Measurements from ENCODE around the gene BPIFB3. TPM values are rescaled to one million over a fixed set of nuclear protein-coding genes. Genes with fewer than 3 reads are reported as not detected.
"Not testable (repeated sequence)": the region's sequence is repeated elsewhere in the genome, so short reads cannot be mapped to it uniquely, and the experiment has no call there.

The BPIFB3 gene
- total RNA-seq, 1 experiment from 2014 or later: not detected

DNA sequence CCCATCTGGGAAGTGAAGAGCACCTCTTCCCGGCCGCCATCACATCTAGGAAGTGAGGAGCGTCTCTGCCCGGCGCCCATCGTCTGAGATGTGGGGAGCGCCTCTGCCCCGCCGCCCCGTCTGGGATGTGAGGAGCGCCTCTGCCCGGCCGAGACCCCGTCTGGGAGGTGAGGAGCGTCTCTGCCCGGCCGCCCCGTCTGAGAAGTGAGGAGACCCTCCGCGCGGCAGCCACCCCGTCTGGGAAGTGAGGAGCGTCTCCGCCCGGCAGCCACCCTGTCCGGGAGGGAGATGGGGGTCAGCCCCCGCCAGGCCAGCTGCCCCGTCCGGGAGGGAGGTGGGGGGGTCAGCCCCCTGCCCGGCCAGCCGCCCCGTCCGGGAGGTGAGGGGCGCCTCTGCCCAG, 61.8 kb downstream of the BPIFB3 start:
- DNase-seq (ENCODE audit: low spot score): not testable (repeated sequence)

DNA sequence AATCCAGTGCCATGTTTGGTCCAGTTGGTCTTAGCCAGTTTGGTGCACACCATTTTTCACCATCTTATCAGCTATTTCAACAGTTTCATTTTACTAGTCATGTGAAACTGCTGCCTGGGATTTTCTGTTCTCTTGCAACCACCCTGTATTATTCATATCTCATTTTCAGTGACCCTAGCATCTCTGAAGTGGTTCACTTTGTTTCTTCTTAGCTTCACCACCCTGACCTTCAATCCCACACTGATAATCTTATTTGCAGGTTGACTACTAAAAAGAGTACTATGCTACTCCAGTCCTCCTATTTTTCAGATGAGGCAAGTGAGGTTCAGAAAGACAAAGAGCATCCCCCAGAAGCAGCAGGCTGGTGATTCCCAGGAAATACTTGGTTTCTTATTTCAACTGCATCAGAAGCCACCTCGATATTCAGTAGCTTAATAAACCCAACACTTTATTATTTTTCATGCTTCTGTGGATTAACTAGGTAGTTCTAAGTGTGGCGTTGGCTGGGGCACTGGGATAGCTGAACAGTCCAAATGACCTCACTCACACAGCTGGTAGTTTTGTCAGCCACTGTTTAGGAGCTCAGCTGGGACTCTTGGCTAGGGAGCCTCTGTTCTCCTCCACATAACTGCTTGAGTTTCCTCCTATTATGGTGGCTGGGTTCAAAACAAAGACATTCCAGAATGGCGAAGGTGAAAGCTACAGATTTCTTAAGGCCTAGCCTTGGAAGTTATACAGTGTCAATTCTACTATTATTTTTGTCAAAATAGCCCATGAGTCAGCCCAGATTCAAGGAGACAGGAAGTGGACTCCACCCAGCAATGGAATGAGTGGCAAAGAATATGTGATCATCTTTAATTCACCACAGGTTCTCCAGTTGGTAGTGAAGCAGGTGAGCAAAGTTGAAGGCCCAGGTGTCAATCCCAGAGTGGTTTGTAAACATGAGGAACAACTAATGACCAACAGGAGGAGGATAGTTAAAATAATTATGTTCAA, 66.3 kb downstream of the BPIFB3 start:
- peak; percentile 75 for DNase-seq (ENCODE audit: low spot score)

DNA sequence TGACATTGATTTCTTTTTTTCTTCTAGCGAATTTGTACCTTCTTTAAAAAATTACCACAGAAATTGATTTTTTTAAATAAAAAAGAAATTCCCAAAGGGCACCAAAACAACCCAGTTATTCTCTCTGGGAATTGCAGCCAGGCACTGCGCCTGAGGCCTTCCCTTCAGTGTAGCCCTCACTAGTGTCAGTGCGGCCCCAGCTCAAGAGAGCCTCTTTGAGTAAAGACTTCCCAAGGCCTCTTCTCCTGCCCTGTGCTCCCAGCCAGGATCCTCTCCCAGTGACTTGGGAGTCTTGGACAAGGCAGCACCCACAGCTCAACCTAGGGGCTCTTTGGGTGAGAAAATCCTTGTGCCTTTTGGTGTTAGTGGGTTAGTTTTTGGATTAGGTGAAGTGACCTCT, 67.2 kb downstream of the BPIFB3 start:
- DNase-seq (ENCODE audit: low spot score): no peak

DNA sequence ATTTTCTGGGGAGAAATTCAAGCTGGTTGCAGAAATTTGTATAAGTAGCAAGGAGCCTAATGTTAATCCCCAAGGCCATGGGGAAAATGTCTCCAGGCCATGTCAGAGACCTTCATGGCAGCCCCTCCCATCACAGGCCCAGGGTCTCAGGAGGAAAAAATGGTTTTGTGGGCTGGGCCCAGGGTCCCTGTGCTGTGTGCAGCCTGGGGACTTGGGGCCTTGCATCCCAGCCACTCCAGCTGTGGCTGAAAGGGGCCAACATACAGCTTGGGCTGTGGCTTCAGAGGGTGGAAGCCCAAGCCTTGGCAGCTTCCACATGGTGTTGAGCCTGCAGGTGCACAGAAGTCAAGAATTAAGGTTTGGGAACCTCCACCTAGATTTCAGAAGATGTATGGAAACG, 68.6 kb downstream of the BPIFB3 start:
- not testable (repeated sequence) for DNase-seq (ENCODE audit: low spot score)

Other genes starting within 250 kb of the BPIFB3 start
- 227 and 239 TPM in 2 replicates for gene MAPRE1, start 233.9 kb upstream of the BPIFB3 start, total RNA-seq (2014; rRNA removed; shearing (Covaris generic))
- gene EFCAB8, start 195.0 kb upstream of the BPIFB3 start, total RNA-seq (2014; rRNA removed; shearing (Covaris generic)): not detected in 2 replicates
- gene SUN5, start 49.5 kb upstream of the BPIFB3 start, total RNA-seq (2014; rRNA removed; shearing (Covaris generic)): not detected in 2 replicates
- gene BPIFB2, start 46.2 kb upstream of the BPIFB3 start, total RNA-seq (2014; rRNA removed; shearing (Covaris generic)): not detected in 2 replicates
- not detected in 2 replicates for gene BPIFB6, start 22.3 kb upstream of the BPIFB3 start, total RNA-seq (2014; rRNA removed; shearing (Covaris generic))
- not detected in 2 replicates for gene BPIFB4, start 25.7 kb downstream of the BPIFB3 start, total RNA-seq (2014; rRNA removed; shearing (Covaris generic))
- not detected in 2 replicates for gene BPIFA2, start 114.3 kb downstream of the BPIFB3 start, total RNA-seq (2014; rRNA removed; shearing (Covaris generic))
- not detected in 2 replicates for gene BPIFA3, start 163.4 kb downstream of the BPIFB3 start, total RNA-seq (2014; rRNA removed; shearing (Covaris generic))
- gene BPIFA1, start 182.1 kb downstream of the BPIFB3 start, total RNA-seq (2014; rRNA removed; shearing (Covaris generic)): not detected in 2 replicates
- not detected in 2 replicates for gene BPIFB1, start 229.3 kb downstream of the BPIFB3 start, total RNA-seq (2014; rRNA removed; shearing (Covaris generic))

Data from A172 (cell line).